GM12878 (cell line): Measurements from ENCODE around the gene TMEM235. TPM values are rescaled to one million over a fixed set of nuclear protein-coding genes. Genes with fewer than 3 reads are reported as not detected.

Source experiments
- BHLHE40 ChIP-seq, 2 experiments: fragments of 450-650 bp in 1 of 2; IDR thresholded peaks; 2 replicates each; pipeline ENCODE4 v1.6.1; 2011 to 2017; ENCODE audit warnings: low read depth in 2 of 2, borderline replicate concordance in 1 of 2, improper control_type of control experiment in 1 of 2, low read length in 1 of 2, mild to moderate bottlenecking in 1 of 2
- CBFB ChIP-seq: IDR thresholded peaks from 2 replicates; pipeline ENCODE4 v1.6.1; 2016; ENCODE audit warnings: antibody characterized with exemption, low read depth
- CHD2 ChIP-seq: IDR thresholded peaks from 2 replicates; pipeline ENCODE4 v1.6.1; 2011; ENCODE audit warnings: low read depth, low read length, improper control_type of control experiment, borderline replicate concordance
- CTCF ChIP-seq, 3 experiments: IDR thresholded peaks in 2 of 3; conservative IDR thresholded peaks in 1 of 3; 2 replicates each; pipeline ENCODE4 v1.5.1; 2011; ENCODE audit warnings: low read depth in 3 of 3, low read length in 3 of 3, mild to moderate bottlenecking in 3 of 3, control low read depth in 2 of 3, moderate library complexity in 2 of 3, inconsistent platforms in 1 of 3, mixed read lengths in 1 of 3; ENCODE audit not compliant: control insufficient read depth in 2 of 3, insufficient read depth in 1 of 3; ENCODE audit errors: extremely low read depth in 1 of 3
- DPF2 ChIP-seq: fragments of 450-650 bp; IDR thresholded peaks from 2 replicates; pipeline ENCODE4 v1.6.1; 2017; ENCODE audit warnings: mild to moderate bottlenecking
- GATAD2B ChIP-seq: fragments of 450-650 bp; conservative IDR thresholded peaks from 2 replicates; pipeline ENCODE4 v1.6.1; 2017; ENCODE audit warnings: low read depth, mild to moderate bottlenecking, moderate library complexity
- HDGF ChIP-seq: fragments of 450-650 bp; IDR thresholded peaks from 2 replicates; pipeline ENCODE4 v1.6.1; 2016; ENCODE audit warnings: antibody characterized with exemption
- IKZF2 ChIP-seq, 2 experiments: fragments of 450-650 bp; IDR thresholded peaks; 2 replicates each; pipeline ENCODE4 v1.6.1; 2017; ENCODE audit warnings: mild to moderate bottlenecking in 2 of 2, moderate library complexity in 2 of 2
- KLF5 ChIP-seq: fragments of 450-650 bp; IDR thresholded peaks from 2 replicates; pipeline ENCODE4 v1.6.1; 2014; ENCODE audit warnings: mild to moderate bottlenecking; ENCODE audit not compliant: partially characterized antibody
- MEF2A ChIP-seq: IDR thresholded peaks from 2 replicates; pipeline ENCODE4 v1.6.1; 2011; ENCODE audit warnings: low read depth, mild to moderate bottlenecking, low read length, moderate library complexity; ENCODE audit not compliant: insufficient read depth
- MYC ChIP-seq: IDR thresholded peaks from 2 replicates; pipeline ENCODE4 v1.6.1; 2011; ENCODE audit warnings: mild to moderate bottlenecking, low read length, moderate library complexity, inconsistent platforms; ENCODE audit not compliant: insufficient read depth, insufficient replicate concordance, insufficient read length, severe bottlenecking
- NFYA ChIP-seq: IDR thresholded peaks from 2 replicates; pipeline ENCODE4 v1.6.1; 2011; ENCODE audit warnings: low read depth, mild to moderate bottlenecking, low read length, improper control_type of control experiment, borderline replicate concordance
- NR2F1 ChIP-seq: fragments of 450-650 bp; conservative IDR thresholded peaks from 2 replicates; pipeline ENCODE4 v1.6.1; 2017; ENCODE audit warnings: mild to moderate bottlenecking
- PAX5 ChIP-seq: IDR thresholded peaks from 2 replicates; pipeline ENCODE4 v1.6.1; 2011; ENCODE audit warnings: low read depth, low read length, borderline replicate concordance
- PML ChIP-seq: IDR thresholded peaks from 2 replicates; pipeline ENCODE4 v1.6.1; 2012; ENCODE audit warnings: low read length, inconsistent platforms
- POLR2AphosphoS5 ChIP-seq: IDR thresholded peaks from 2 replicates; pipeline ENCODE4 v1.6.1; 2011; ENCODE audit warnings: mild to moderate bottlenecking, low read length, inconsistent platforms
- RB1 ChIP-seq: fragments of 450-650 bp; formaldehyde crosslinking; IDR thresholded peaks from 2 replicates; pipeline ENCODE4 v1.6.1; 2017; ENCODE audit warnings: mild to moderate bottlenecking, borderline replicate concordance
- REST ChIP-seq: IDR thresholded peaks from 2 replicates; pipeline ENCODE4 v1.6.1; 2012; ENCODE audit warnings: mild to moderate bottlenecking, low read depth, low read length
- SKIL ChIP-seq: fragments of 450-650 bp; IDR thresholded peaks from 2 replicates; pipeline ENCODE4 v1.6.1; 2017; ENCODE audit warnings: mild to moderate bottlenecking, low read depth, inconsistent platforms; ENCODE audit not compliant: poor library complexity, severe bottlenecking
- SMAD5 ChIP-seq: IDR thresholded peaks from 2 replicates; pipeline ENCODE4 v1.6.1; 2016; ENCODE audit warnings: antibody characterized with exemption, low read depth
- SMARCA5 ChIP-seq: fragments of 450-650 bp; IDR thresholded peaks from 2 replicates; pipeline ENCODE4 v1.6.1; 2017; ENCODE audit warnings: mild to moderate bottlenecking
- SP1 ChIP-seq: IDR thresholded peaks from one replicate; pipeline ENCODE4 v1.6.1; 2011; ENCODE audit warnings: low read depth, low read length
- TCF12 ChIP-seq: IDR thresholded peaks from 2 replicates; pipeline ENCODE4 v1.6.1; 2011; ENCODE audit warnings: low read depth, mild to moderate bottlenecking, low read length
- polyA plus RNA-seq, 11 experiments: library from polyadenylated mRNA; depleted of rRNA in 4 of 11; unstranded in 6 of 11; stranded (reverse) in 5 of 11; fragments of >200 nt; fragmentation: Nextera tagmentation in 4 of 11; fragmentation: Illumina TruSeq in 1 of 11; extraction: Ambion mirVana in 4 of 11; extraction: Trizol in 1 of 11; gene quantifications; 1 replicate in 1 of 11; 2 replicates in 10 of 11; pipeline versions ENCODE4 v1.2.1 to v1.2.3, GENCODE V29; 2011 to 2016; ENCODE audit warnings: inconsistent platforms in 2 of 11, missing spikeins in 2 of 11, low read depth in 1 of 11
- total RNA-seq, 4 experiments: library from RNA; depleted of rRNA in 3 of 4; stranded (reverse); fragments of >200 nt in 3 of 4; fragmentation: Illumina TruSeq in 1 of 4; extraction: Trizol in 1 of 4; gene quantifications; 2 replicates each; pipeline versions ENCODE4 v1.2.1 to v1.2.3, GENCODE V29; 2013 to 2021

TMEM235 gene
- total and polyA plus RNA-seq, 10 of the 15 experiments (the other 5 are each of a cell fraction or from before 2014, with no cell fraction given) = not detected

- peak; percentile 89 to 95 for TF ChIP-seq IKZF2 (IDR thresholded peaks at IDR 0.05)
- TF ChIP-seq CBFB = peak; percentile 80
- peak; percentile 77; the same call in 1 of the 2 replicates for TF ChIP-seq HDGF
- TF ChIP-seq SMAD5 = peak; percentile 58; the same call in 1 of the 2 replicates
- TF ChIP-seq GATAD2B = peak; percentile 81
- no peak for TF ChIP-seq MYC
- 0 out of 2 replicates have a peak, but pooled peaks have one; percentile 30 for TF ChIP-seq NR2F1
- peak; percentile 27 to 56 (median 37); a peak in 3 of 6 replicates for TF ChIP-seq CTCF (IDR thresholded peaks at IDR 0.05 in 2 of 3, conservative IDR thresholded peaks at IDR 0.05 in 1 of 3; ENCODE audit: control insufficient read depth in 2 of 3, extremely low read depth in 1 of 3, insufficient read depth in 1 of 3, low read depth in 3 of 3, low read length in 3 of 3)
- TF ChIP-seq CHD2 = peak; percentile 89
- no peak; the same call in 1 of the 2 replicates for TF ChIP-seq DPF2
- TF ChIP-seq POLR2AphosphoS5 = peak; percentile 98
- peak; percentile 54 for TF ChIP-seq SKIL
- TF ChIP-seq KLF5 = peak; percentile 55
- TF ChIP-seq RB1 = peak; percentile 98; the same call in 1 of the 2 replicates
- TF ChIP-seq SMARCA5 = no peak
- no peak for TF ChIP-seq MEF2A
- TF ChIP-seq TCF12 = no peak
- peak; percentile 94 for TF ChIP-seq SP1
- TF ChIP-seq BHLHE40 (IDR thresholded peaks at IDR 0.05; ENCODE audit: borderline replicate concordance in 1 of 2, low read depth in 2 of 2, low read length in 1 of 2) = peak; percentile 58 to 83; a peak in 3 of 4 replicates
- peak; percentile 77; the same call in 1 of the 2 replicates for TF ChIP-seq PML
- TF ChIP-seq PAX5 = no peak
- TF ChIP-seq REST = no peak
- no peak for TF ChIP-seq NFYA
Observed at GRCh38 chr17:78186692-78187595, 44.5 kb upstream of the TMEM235 start, which contains the start of the genes AFMID and TK1 (continued).
